ENCODE data around the gene CELA3A.
A peak's percentile ranks its signal among the peaks of the same experiment; 100 is the strongest.
"Not testable (repeated sequence)": the region's sequence is repeated elsewhere in the genome, so short reads cannot be mapped to it uniquely, and the experiment has no call there.

The CELA3A gene

GRCh38 chr1:21996663-21996970, 4.8 kb upstream of the CELA3A start:
- CTCF ChIA-PET; DNase-seq; H3K4me1 ChIP-seq (ENCODE audit: control extremely low read depth in 1 of 4, control insufficient read depth in 4 of 4, insufficient read depth in 4 of 4, low read length in 3 of 4); POLR2A ChIA-PET; H3K27me3 ChIP-seq (replicated peaks in 2 of 5; ENCODE audit: control insufficient read depth in 4 of 5, insufficient read depth in 5 of 5, low read length in 4 of 5); H3K9me3 ChIP-seq (ENCODE audit: control extremely low read depth in 1 of 5, control insufficient read depth in 4 of 5, insufficient read depth in 2 of 5, low read depth in 1 of 5, low read length in 4 of 5); H3K27ac ChIP-seq (ENCODE audit: insufficient read depth in 1 of 2, low read depth in 1 of 2, low read length in 2 of 2, poor library complexity in 1 of 2, severe bottlenecking in 2 of 2); H3K36me3 ChIP-seq (ENCODE audit: control insufficient read depth in 4 of 4, insufficient read depth in 4 of 4, low read length in 3 of 4); H3K4me3 ChIP-seq (ENCODE audit: control insufficient read depth in 1 of 7, extremely low read depth in 1 of 7, insufficient read depth in 4 of 7, low read depth in 2 of 7, low read length in 6 of 7): not testable (repeated sequence)
- WGBS (ENCODE audit: insufficient coverage): 100% methylated on average over 1 of the region's 3 CpGs

GRCh38 chr1:21997891-21998623, 3.4 kb upstream of the CELA3A start:
- DNase-seq: peak in 2 of 3 donors; percentile 31 to 61
- ChIA-PET POLR2A (interaction anchor here (0.6 kb wide), 1 partner anchor 39 kb away, joined by 7 read pairs; no protein-coding TSS in a partner anchor), CTCF (interaction anchor here (0.6 to 0.9 kb wide), 2 partner anchors 35 to 706 kb away, joined by 3 to 4 read pairs; no protein-coding TSS in a partner anchor)
- not testable (repeated sequence) for H3K36me3 ChIP-seq (ENCODE audit: control insufficient read depth in 4 of 4, insufficient read depth in 4 of 4, low read length in 3 of 4); H3K9me3 ChIP-seq (ENCODE audit: control extremely low read depth in 1 of 5, control insufficient read depth in 4 of 5, insufficient read depth in 2 of 5, low read depth in 1 of 5, low read length in 4 of 5); H3K27me3 ChIP-seq (replicated peaks in 2 of 5; ENCODE audit: control insufficient read depth in 4 of 5, insufficient read depth in 5 of 5, low read length in 4 of 5); H3K4me1 ChIP-seq (ENCODE audit: control extremely low read depth in 1 of 4, control insufficient read depth in 4 of 4, insufficient read depth in 4 of 4, low read length in 3 of 4); H3K27ac ChIP-seq (ENCODE audit: insufficient read depth in 1 of 2, low read depth in 1 of 2, low read length in 2 of 2, poor library complexity in 1 of 2, severe bottlenecking in 2 of 2); H3K4me3 ChIP-seq (ENCODE audit: control insufficient read depth in 1 of 7, extremely low read depth in 1 of 7, insufficient read depth in 4 of 7, low read depth in 2 of 7, low read length in 6 of 7)
- 86% methylated on average over 1 of the region's 9 CpGs for WGBS (ENCODE audit: insufficient coverage)

- H3K9me3 ChIP-seq (ENCODE audit: control extremely low read depth in 1 of 5, control insufficient read depth in 4 of 5, insufficient read depth in 2 of 5, low read depth in 1 of 5, low read length in 4 of 5); DNase-seq; POLR2A ChIA-PET; H3K27ac ChIP-seq (ENCODE audit: insufficient read depth in 1 of 2, low read depth in 1 of 2, low read length in 2 of 2, poor library complexity in 1 of 2, severe bottlenecking in 2 of 2); H3K27me3 ChIP-seq (replicated peaks in 2 of 5; ENCODE audit: control insufficient read depth in 4 of 5, insufficient read depth in 5 of 5, low read length in 4 of 5); H3K4me3 ChIP-seq (ENCODE audit: control insufficient read depth in 1 of 7, extremely low read depth in 1 of 7, insufficient read depth in 4 of 7, low read depth in 2 of 7, low read length in 6 of 7); CTCF ChIA-PET; H3K36me3 ChIP-seq (ENCODE audit: control insufficient read depth in 4 of 4, insufficient read depth in 4 of 4, low read length in 3 of 4); H3K4me1 ChIP-seq (ENCODE audit: control extremely low read depth in 1 of 4, control insufficient read depth in 4 of 4, insufficient read depth in 4 of 4, low read length in 3 of 4): not testable (repeated sequence)
- no CpG with 5 or more reads among the region's 15 CpGs for WGBS (ENCODE audit: insufficient coverage)
These were observed 2.7 kb upstream of the CELA3A start for GRCh38 chr1:21998624-21999294.

GRCh38 chr1:21999645-22000044, 1.8 kb upstream of the CELA3A start:
- H3K27ac ChIP-seq (ENCODE audit: insufficient read depth in 1 of 2, low read depth in 1 of 2, low read length in 2 of 2, poor library complexity in 1 of 2, severe bottlenecking in 2 of 2); CTCF ChIA-PET; H3K9me3 ChIP-seq (ENCODE audit: control extremely low read depth in 1 of 5, control insufficient read depth in 4 of 5, insufficient read depth in 2 of 5, low read depth in 1 of 5, low read length in 4 of 5); H3K4me3 ChIP-seq (ENCODE audit: control insufficient read depth in 1 of 7, extremely low read depth in 1 of 7, insufficient read depth in 4 of 7, low read depth in 2 of 7, low read length in 6 of 7); DNase-seq; H3K27me3 ChIP-seq (replicated peaks in 2 of 5; ENCODE audit: control insufficient read depth in 4 of 5, insufficient read depth in 5 of 5, low read length in 4 of 5); POLR2A ChIA-PET; H3K4me1 ChIP-seq (ENCODE audit: control extremely low read depth in 1 of 4, control insufficient read depth in 4 of 4, insufficient read depth in 4 of 4, low read length in 3 of 4); H3K36me3 ChIP-seq (ENCODE audit: control insufficient read depth in 4 of 4, insufficient read depth in 4 of 4, low read length in 3 of 4): not testable (repeated sequence)
- 73% methylated on average over 2 of the region's 7 CpGs for WGBS (ENCODE audit: insufficient coverage)

- H3K4me3 ChIP-seq (ENCODE audit: control insufficient read depth in 1 of 7, extremely low read depth in 1 of 7, insufficient read depth in 4 of 7, low read depth in 2 of 7, low read length in 6 of 7); DNase-seq; H3K9me3 ChIP-seq (ENCODE audit: control extremely low read depth in 1 of 5, control insufficient read depth in 4 of 5, insufficient read depth in 2 of 5, low read depth in 1 of 5, low read length in 4 of 5); H3K27me3 ChIP-seq (replicated peaks in 2 of 5; ENCODE audit: control insufficient read depth in 4 of 5, insufficient read depth in 5 of 5, low read length in 4 of 5); H3K27ac ChIP-seq (ENCODE audit: insufficient read depth in 1 of 2, low read depth in 1 of 2, low read length in 2 of 2, poor library complexity in 1 of 2, severe bottlenecking in 2 of 2); POLR2A ChIA-PET; H3K4me1 ChIP-seq (ENCODE audit: control extremely low read depth in 1 of 4, control insufficient read depth in 4 of 4, insufficient read depth in 4 of 4, low read length in 3 of 4); H3K36me3 ChIP-seq (ENCODE audit: control insufficient read depth in 4 of 4, insufficient read depth in 4 of 4, low read length in 3 of 4): not testable (repeated sequence)
- CTCF ChIA-PET: interaction anchor here (1.2 kb wide), 1 partner anchor 20 kb away, joined by 3 read pairs; no protein-coding TSS in a partner anchor
- WGBS (ENCODE audit: insufficient coverage): no CpG with 5 or more reads among the region's 5 CpGs
These were observed 1.0 kb downstream of the CELA3A start for GRCh38 chr1:22002461-22002860.

- H3K4me3 ChIP-seq (ENCODE audit: control insufficient read depth in 1 of 7, extremely low read depth in 1 of 7, insufficient read depth in 4 of 7, low read depth in 2 of 7, low read length in 6 of 7); H3K4me1 ChIP-seq (ENCODE audit: control extremely low read depth in 1 of 4, control insufficient read depth in 4 of 4, insufficient read depth in 4 of 4, low read length in 3 of 4); CTCF ChIA-PET; POLR2A ChIA-PET; H3K9me3 ChIP-seq (ENCODE audit: control extremely low read depth in 1 of 5, control insufficient read depth in 4 of 5, insufficient read depth in 2 of 5, low read depth in 1 of 5, low read length in 4 of 5); DNase-seq; H3K27me3 ChIP-seq (replicated peaks in 2 of 5; ENCODE audit: control insufficient read depth in 4 of 5, insufficient read depth in 5 of 5, low read length in 4 of 5); H3K36me3 ChIP-seq (ENCODE audit: control insufficient read depth in 4 of 4, insufficient read depth in 4 of 4, low read length in 3 of 4); H3K27ac ChIP-seq (ENCODE audit: insufficient read depth in 1 of 2, low read depth in 1 of 2, low read length in 2 of 2, poor library complexity in 1 of 2, severe bottlenecking in 2 of 2): not testable (repeated sequence)
- WGBS (ENCODE audit: insufficient coverage): 98% methylated on average over 7 of the region's 8 CpGs
These were observed 1.4 kb downstream of the CELA3A start for GRCh38 chr1:22002875-22003274.

- H3K36me3 ChIP-seq (ENCODE audit: control insufficient read depth in 4 of 4, insufficient read depth in 4 of 4, low read length in 3 of 4); H3K4me3 ChIP-seq (ENCODE audit: control insufficient read depth in 1 of 7, extremely low read depth in 1 of 7, insufficient read depth in 4 of 7, low read depth in 2 of 7, low read length in 6 of 7); H3K4me1 ChIP-seq (ENCODE audit: control extremely low read depth in 1 of 4, control insufficient read depth in 4 of 4, insufficient read depth in 4 of 4, low read length in 3 of 4); DNase-seq; H3K27me3 ChIP-seq (replicated peaks in 2 of 5; ENCODE audit: control insufficient read depth in 4 of 5, insufficient read depth in 5 of 5, low read length in 4 of 5); CTCF ChIA-PET; H3K9me3 ChIP-seq (ENCODE audit: control extremely low read depth in 1 of 5, control insufficient read depth in 4 of 5, insufficient read depth in 2 of 5, low read depth in 1 of 5, low read length in 4 of 5); H3K27ac ChIP-seq (ENCODE audit: insufficient read depth in 1 of 2, low read depth in 1 of 2, low read length in 2 of 2, poor library complexity in 1 of 2, severe bottlenecking in 2 of 2); POLR2A ChIA-PET: not testable (repeated sequence)
- no CpG with 5 or more reads among the region's 3 CpGs for WGBS (ENCODE audit: insufficient coverage)
These were observed 2.5 kb downstream of the CELA3A start for GRCh38 chr1:22003959-22004358.

Measured in common myeloid progenitor, CD34-positive (primary cell).